ENCODE data around the gene G3BP2.

DNA sequence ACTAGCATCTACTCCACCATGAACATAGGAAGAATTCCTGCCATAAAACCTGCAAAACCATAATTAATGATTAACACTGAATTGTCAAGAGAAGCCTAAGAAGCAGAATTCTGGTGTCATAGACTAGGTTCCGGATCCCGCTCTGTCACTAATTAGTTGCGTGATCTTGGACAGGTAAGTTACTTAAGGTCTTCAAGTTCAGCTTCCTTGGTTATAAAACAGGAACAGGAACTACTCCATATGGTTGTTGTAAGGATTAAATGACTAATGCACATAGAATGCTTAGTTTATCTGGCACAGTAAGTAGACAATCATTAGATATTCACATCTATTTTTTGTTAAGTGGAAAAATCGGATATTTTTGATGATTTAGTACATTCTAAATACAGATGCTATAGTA lies 14.3 kb downstream of the G3BP2 start:
- TF ChIP-seq CTCF (conservative IDR thresholded peaks at IDR 0.05), result no peak
- no peak for TF ChIP-seq EZH2 (IDR thresholded peaks at IDR 0.05; ENCODE audit: low read depth)

Data from PC-9 (cell line).